HG02938 (cell line): ENCODE data around the gene NDOR1.
"Not testable (repeated sequence)": the region's sequence is repeated elsewhere in the genome, so short reads cannot be mapped to it uniquely, and the experiment has no call there.

Source experiments
- ATAC-seq: cut with Tn5 transposase; IDR thresholded peaks from one replicate; pipeline ENCODE4 v1.9.1; 2021; ENCODE audit warnings: mild to moderate bottlenecking, moderate library complexity; ENCODE audit not compliant: unreplicated experiment

Gene NDOR1

GRCh38 chr9:137241490-137242268 lies 36.2 kb downstream of the NDOR1 start:
- no peak for ATAC-seq

GRCh38 chr9:137242269-137243203 lies 37.0 kb downstream of the NDOR1 start:
- ATAC-seq = no peak

DNA sequence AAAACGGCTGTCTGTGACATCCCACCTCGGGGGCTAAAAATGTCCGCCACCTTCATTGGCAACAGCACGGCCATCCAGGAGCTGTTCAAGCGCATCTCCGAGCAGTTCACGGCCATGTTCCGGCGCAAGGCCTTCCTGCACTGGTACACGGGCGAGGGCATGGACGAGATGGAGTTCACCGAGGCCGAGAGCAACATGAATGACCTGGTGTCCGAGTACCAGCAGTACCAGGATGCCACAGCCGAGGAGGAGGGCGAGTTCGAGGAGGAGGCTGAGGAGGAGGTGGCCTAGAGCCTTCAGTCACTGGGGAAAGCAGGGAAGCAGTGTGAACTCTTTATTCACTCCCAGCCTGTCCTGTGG lies 37.7 kb downstream of the NDOR1 start:
- ATAC-seq = not testable (repeated sequence)

- ATAC-seq = no peak
These were observed 38.4 kb downstream of the NDOR1 start for GRCh38 chr9:137243626-137244485.

DNA sequence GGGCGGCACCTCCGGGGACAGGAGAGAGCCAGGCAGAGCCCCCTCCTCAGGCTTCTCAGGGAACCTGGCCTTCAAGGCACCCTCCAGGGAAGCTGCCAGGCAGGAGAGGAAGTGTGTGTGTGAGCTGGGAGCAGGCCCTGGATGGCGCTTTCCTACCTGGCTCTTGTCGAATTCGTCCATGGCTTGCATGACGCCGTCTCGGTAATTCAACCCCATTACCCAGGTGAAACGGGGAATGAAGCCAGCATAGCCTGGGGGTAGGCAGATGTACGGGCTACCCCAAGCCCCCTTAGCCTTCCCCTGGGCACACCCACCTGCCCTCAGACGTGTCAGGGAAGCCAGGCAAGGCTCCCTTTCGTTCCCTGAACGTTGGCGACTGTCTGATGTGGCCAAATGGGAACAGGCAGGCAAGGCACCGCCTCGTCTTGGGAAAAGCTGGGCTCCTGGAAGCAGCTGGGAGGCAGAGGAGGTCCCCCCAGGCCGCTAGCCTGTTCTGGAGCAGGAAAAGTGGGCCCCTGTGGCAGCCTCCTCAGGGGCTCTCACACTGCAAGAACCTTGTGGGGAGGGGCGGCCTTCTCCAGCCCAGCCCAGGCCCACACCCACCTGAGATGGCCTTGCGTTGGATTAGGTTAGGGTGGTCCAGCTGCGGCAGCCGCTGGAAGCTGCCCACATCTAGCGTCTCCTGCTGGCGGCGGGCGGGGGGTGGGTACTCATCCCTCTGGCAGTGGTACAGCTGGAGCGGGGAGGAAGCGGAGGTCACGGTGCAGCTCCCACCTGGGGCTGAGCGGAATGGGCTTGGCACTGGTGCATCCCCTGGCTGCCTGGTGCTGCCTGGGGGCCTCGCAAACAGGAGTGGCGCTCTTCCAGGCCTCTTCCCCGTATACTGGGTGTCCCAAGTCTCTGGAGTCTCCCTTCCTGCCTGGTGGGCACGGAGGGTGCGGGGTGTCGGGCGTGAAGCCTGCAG lies 39.3 kb downstream of the NDOR1 start:
- ATAC-seq = no peak

DNA sequence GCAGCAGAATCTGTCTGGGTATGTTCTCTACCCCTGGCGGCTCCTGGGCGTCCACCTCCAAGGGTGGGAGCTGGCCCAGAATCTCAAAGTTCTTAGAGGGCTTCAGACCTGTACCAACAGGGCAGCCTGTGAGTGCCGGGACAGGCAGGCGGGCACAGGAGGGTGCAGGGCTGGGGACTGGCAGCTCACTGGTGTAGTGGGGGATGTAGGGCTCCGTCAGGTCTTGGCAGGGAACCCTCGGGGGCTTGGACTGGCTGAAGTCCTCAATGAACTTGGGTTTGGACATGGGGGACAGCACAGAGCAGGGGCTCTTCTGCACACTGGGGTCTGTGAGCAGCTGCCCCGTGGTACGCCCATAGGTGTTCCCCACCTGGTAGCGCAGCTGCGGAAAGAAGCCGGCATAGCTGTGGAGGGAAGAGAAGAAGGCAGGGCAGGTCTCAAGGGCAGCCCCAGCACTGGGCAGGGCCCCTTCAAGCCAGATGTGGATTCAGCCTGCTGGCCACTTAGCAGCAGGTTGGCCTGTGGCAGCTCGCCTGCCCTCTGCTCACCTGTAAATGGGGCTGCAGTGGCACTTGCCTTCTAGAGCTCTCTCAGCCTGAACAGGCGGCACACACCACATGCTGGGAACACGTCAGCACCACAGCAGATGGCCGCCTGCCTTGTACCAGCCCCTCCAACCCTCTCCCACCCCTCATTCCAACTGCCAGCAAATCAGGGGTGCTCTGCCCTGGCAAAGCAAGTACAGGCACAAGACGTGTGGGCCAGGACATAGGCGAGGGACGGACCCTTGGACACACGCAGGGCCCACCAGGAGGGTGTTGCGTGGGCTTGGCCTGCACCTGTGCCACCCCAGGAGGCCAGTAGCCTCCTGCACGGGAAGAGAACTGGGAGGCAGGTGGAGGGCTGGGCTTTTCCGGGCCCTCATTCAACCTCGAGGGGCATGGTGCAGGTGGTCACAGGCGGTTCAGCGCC lies 40.2 kb downstream of the NDOR1 start:
- no peak for ATAC-seq

DNA sequence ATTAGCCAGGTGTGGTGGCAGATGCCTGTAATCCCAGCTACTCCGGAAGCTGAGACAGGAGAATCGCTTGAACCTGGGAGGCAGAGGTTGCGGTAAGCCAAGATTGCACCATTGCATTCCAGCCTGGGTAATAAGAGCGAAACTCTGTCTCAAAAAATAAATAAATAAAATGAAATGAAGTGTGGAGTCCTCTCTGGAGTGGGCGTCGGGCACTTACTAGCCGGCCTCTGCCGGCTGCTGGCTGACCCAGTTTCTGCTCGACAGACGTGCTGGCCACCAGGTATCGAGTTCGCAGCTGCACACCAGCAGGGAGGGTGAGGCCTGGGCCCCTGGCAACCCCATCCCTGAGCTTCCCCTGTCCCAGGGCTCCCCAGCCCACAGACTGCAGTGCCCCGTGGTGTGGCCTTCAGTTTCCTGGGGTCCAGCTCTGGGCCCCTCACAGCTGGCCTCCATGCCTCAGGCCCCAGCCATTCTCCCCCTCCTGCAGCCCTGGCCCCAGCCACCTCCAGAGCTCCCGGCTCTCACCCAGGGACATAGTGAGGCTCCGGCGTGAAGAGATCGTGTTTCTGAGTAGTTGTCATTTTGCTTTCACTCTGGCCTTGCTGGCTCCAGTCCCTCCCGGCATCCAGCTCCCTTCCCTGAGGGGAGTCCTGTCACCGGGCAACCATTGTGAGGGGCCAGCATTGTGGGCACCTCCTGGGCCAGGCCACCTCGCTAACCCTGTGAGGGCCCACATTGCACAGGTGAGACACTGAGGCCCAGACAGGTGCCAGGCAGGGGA lies 41.8 kb downstream of the NDOR1 start:
- no peak for ATAC-seq

- no peak for ATAC-seq
These were observed 42.3 kb downstream of the NDOR1 start for GRCh38 chr9:137247916-137248175.

DNA sequence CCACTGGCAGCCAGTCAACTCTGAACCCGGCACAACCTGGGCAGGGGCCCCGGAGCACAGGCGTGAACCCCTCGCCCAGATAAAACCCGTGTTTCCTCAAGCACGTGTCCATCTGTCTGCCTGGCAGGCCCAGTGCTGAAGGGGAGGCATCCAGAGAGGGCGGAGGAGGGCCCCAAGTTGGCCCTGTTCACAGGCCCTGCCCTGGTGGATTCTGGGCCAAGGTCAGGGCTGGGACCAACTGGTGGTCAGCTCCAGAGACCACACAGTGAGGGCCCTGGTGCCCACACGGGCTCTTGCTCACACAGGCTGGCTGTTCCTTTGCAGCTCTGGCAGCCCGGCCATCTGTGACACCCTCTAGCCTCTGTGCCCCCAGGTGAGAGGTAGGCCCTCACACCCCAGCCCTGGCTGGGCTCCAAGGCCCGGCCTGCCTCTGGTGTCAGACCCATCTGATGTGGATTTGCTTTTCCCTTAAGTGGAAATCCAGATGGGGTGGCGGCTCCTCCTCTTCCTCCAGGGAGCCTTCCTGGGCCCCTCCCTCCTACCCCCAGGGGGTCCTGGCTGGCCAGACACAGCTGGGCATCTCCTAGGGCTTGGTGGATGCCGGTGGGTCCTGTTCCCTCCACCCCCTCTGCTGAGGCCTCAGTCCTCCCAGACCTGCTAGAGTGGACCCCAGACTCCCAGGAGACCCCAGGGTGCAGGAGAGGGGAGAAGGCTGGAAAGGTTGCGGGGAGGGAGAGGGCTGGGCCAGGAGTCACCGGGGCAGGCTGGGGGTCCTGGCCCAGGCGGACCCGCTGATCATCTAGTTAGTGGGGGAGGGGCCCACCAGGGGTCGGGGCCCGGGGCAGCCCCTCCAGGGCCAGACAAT lies 45.1 kb downstream of the NDOR1 start:
- ATAC-seq = no peak

DNA sequence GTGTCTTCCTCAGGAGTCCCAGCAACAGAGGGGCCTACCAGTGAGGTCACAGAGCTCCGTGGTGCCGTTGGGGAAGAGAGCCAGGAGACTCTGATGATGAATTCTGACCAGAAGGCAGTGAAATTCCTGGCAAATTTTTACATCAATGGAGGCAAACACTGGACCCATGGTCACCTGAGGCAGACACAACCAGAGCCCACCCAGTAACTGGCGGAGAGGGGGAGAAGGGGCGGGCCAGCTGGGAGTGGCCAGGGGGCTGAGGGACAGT lies 45.6 kb downstream of the NDOR1 start, which contains the start of gene STPG3:
TSS of gene STPG3 (plus strand) at position 93 of the 268 bp plus-strand sequence. CDS start at position 94, 1 bp downstream.
- no peak for ATAC-seq

- ATAC-seq = no peak
These were observed 46.2 kb downstream of the NDOR1 start for GRCh38 chr9:137251490-137252268.

DNA sequence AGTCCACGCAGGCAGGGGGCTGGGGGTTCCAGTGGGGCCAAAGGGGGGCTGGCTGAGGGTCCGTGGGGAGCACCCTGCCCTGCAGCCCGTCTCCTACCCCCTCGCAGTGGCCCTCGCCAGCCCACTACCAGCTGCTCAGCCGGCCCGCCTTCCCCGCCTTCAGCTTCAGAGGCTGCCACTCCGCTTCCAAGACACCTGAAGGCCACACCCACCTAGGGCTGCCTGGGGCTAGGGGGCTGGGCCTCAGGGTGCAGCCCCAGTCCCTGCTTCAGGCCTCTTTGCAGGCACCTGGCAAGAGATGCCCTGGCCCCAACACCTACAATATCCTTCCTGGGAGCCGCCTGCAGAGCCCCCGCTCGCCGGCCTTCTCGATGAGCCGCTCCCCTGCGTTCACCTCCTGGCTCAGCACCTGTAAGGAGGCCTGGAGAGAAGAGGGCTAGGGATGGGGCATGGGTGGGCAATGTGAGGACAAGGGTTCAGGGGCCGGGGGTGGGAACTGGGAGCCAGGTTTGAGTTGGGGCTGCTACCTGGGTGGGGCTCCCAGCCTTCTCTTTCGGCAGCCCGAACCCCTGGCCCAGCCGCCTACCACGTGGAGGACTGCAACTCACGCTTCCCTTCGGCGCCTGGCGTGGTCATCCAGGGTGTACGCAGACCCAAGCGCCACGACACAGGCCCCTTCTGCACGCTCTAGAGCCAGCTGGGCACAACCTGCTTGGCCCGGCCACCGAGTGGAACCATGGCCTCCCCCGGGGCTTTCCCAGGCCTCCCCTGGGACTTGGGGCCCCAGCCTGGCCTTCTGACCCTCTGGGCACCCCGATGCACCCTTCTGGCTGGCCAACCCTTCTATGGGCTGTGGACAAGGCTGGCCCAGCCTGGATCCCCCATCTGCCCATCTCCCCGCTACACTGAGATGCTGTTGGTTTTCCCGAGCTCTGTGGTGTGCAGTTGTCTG lies 47.3 kb downstream of the NDOR1 start:
- ATAC-seq = no peak

- no peak for ATAC-seq
These were observed 48.5 kb downstream of the NDOR1 start for GRCh38 chr9:137253717-137254623.

DNA sequence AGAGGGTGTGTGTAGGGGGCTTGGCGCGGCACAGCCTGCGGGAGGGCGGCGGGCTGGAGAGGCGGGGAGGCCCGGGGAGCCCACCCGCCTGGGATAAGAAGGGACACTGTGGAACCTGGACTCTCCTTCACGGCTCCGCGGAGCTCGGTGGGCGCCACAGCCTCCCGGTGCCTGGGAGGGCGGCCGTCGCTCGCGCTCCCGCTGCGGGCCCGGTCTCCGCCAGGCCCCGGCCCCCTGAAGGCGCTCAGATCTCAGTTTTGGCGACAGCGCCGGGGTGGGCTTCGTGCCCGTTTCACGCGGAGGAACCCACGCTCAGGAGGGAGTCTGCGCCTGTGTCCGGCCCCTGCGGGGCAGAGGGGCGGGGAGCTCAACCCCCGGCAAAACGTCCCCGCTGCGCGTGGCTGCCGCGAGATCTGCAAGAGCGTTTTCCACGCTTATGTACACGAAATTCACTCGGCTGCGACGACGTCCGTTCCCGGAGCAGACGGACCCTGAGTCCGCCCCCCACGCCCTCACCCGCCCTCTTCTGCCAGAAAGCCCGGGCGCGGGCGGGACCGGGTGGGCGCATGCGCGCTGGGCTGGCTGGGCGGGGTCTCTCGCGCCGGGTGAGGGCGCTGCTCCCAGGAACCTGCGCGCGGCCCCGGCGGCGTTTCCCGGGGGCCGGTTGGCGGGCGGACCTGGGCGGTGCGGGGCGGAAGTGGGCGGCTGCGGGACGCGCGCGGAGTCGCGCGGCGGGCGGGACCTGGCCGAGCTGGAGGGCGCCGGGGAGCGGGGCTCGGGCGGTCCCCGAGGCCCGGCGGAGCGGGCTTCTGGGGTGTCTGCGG lies 49.3 kb downstream of the NDOR1 start, which contains the start of gene NELFB:
TSS of gene NELFB (plus strand) at position 704 of the 824 bp plus-strand sequence.
- peak; percentile 69 for ATAC-seq
